Subcutaneous adipose tissue (tissue), 4 donors: ENCODE results near the gene PRM2. TPM values are rescaled to one million over a fixed set of nuclear protein-coding genes. Genes with fewer than 3 reads are reported as not detected.

Experiments used
- CTCF ChIP-seq: fragments of 450-650 bp; IDR thresholded peaks from one replicate; pipeline ENCODE4 v1.5.1; 2016; ENCODE audit warnings: low read depth, mild to moderate bottlenecking, control low read depth, antibody characterized with exemption, moderate library complexity
- total RNA-seq, 4 donors: library from RNA; depleted of rRNA; stranded (reverse); fragments of >200 nt; gene quantifications; one replicate each; pipeline ENCODE4 v1.1.0, GENCODE V29; 2016

Gene PRM2
- total RNA-seq, 4 donors from 2014 or later = not detected

- TF ChIP-seq CTCF = no peak
Measured at GRCh38 chr16:11291091-11291703, 14.9 kb upstream of the PRM2 start.

- no peak for TF ChIP-seq CTCF
Measured at GRCh38 chr16:11290102-11290893, 14.0 kb upstream of the PRM2 start.

- TF ChIP-seq CTCF = no peak
Measured at GRCh38 chr16:11289202-11289601, 12.9 kb upstream of the PRM2 start.

- no peak for TF ChIP-seq CTCF
Measured at GRCh38 chr16:11285842-11286241, 9.6 kb upstream of the PRM2 start.

GRCh38 chr16:11283820-11284248 lies 7.6 kb upstream of the PRM2 start:
- TF ChIP-seq CTCF = no peak

GRCh38 chr16:11280616-11281522 lies 4.6 kb upstream of the PRM2 start, which contains the start of gene PRM1:
PRM1 (minus strand) TSS chr16:11281330; CDS start chr16:11281238, 92 bp downstream.
- TF ChIP-seq CTCF = no peak
